ENCODE data around the gene FIG4. TPM values are rescaled to one million over a fixed set of nuclear protein-coding genes. Genes with fewer than 3 reads are reported as not detected.

Gene FIG4
- total RNA-seq, 1 experiment from 2014 or later, result 23.1 TPM

DNA sequence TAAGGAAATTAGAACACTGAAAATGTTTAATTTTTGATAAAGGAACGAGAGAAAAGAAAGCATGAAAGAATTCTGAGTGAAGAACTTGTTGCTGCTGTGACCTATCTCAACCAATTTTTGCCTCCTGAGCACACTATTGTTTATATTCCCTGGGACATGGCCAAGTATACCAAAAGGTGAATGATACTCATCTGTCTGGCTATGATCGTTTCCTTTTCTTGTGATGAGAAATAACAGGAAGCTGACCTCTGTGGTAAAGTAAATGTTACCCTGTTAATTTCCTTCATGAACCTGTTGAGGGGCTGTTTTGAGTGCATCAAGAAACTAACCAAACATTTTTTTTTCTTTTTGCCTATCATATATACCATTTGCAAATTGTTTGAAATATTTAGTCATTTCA is 69.1 kb downstream of the FIG4 start:
- H3K23me2 ChIP-seq (ENCODE audit: insufficient read length, low read depth, low read length, poor library complexity, severe bottlenecking), result no peaks in the 10 kb centered on the region
- H4K5ac ChIP-seq (ENCODE audit: insufficient read length, low read depth, low read length), result no peak overlapping the region
- no peak for DNase-seq
- no peak overlapping the region for H2BK20ac ChIP-seq (ENCODE audit: low read depth, low read length, poor library complexity, severe bottlenecking)
- H2AK5ac ChIP-seq (ENCODE audit: insufficient read length, low read length), result no peak overlapping the region
- no peaks in the 10 kb centered on the region for H3K79me2 ChIP-seq (ENCODE audit: insufficient read depth, low read length)
- no peak overlapping the region for H3T11ph ChIP-seq (ENCODE audit: low read length)
- no peak overlapping the region for H3K27ac ChIP-seq (ENCODE audit: insufficient read length, low read depth, low read length)
- H2BK120ac ChIP-seq (ENCODE audit: low read depth, low read length, poor library complexity, severe bottlenecking), result no peak overlapping the region
- no peaks in the 10 kb centered on the region for H3K79me1 ChIP-seq (ENCODE audit: insufficient read depth, low read depth, low read length, poor library complexity, severe bottlenecking)
- Mint-ChIP-seq H3K4me3 (no peak overlapping the region), H3K27me3 (ENCODE audit: low read depth) (no peaks in the 10 kb centered on the region), H3K9me3 (peaks cover 3 to 8% of the 10 kb centered on the region in 2 experiments; a peak in 4 of 5 replicates), H3K4me1 (peaks cover 0 to 4% of the 10 kb centered on the region in 2 experiments; a peak in 1 of 4 replicates), H3K36me3 (ENCODE audit: insufficient read depth in 1 of 3, low read depth in 3 of 3) (peaks cover 23 to 29% (median 28%) of the 10 kb centered on the region in 3 experiments), H3K27ac (no peak overlapping the region)
- H4K8ac ChIP-seq (replicated peaks; ENCODE audit: insufficient read length, low read depth, low read length), result no peak overlapping the region
- WGBS (ENCODE audit: extremely low coverage, insufficient read length, low lambda C conversion rate), result no CpG with 5 or more reads among the region's 2 CpGs
- no peaks in the 10 kb centered on the region for H3K27me3 ChIP-seq (ENCODE audit: insufficient read depth, low read length)
- no peak overlapping the region for H2BK12ac ChIP-seq (ENCODE audit: insufficient read length, low read depth, low read length)
- no peak overlapping the region for H3K4ac ChIP-seq (ENCODE audit: low read depth, low read length)
- H4K91ac ChIP-seq (ENCODE audit: insufficient read length, low read depth, low read length), result no peak overlapping the region
- no peak overlapping the region for H3K56ac ChIP-seq (ENCODE audit: insufficient read length, low read depth, low read length)
- H3K23ac ChIP-seq (ENCODE audit: insufficient read length, low read depth, low read length), result no peak overlapping the region
- no peak overlapping the region for H3K4me2 ChIP-seq (ENCODE audit: insufficient read depth, insufficient read length, low read length)
- no peak overlapping the region for H2BK15ac ChIP-seq (ENCODE audit: low read depth, low read length)
- no peak overlapping the region for H2AFZ ChIP-seq (ENCODE audit: low read length)
- no peaks in the 10 kb centered on the region for H4K20me1 ChIP-seq (ENCODE audit: control insufficient read depth, insufficient read depth, insufficient read length)
- no peak overlapping the region for H3K14ac ChIP-seq (ENCODE audit: insufficient read depth, low read length)
- no peak overlapping the region for H2BK5ac ChIP-seq (ENCODE audit: insufficient read length, low read length)
- no peak overlapping the region for H3K18ac ChIP-seq (ENCODE audit: insufficient read length, low read depth, low read length)
- no peak overlapping the region for H3K9ac ChIP-seq (ENCODE audit: extremely low read depth, insufficient read length, low read length)
- TF ChIP-seq, protein P1, sequence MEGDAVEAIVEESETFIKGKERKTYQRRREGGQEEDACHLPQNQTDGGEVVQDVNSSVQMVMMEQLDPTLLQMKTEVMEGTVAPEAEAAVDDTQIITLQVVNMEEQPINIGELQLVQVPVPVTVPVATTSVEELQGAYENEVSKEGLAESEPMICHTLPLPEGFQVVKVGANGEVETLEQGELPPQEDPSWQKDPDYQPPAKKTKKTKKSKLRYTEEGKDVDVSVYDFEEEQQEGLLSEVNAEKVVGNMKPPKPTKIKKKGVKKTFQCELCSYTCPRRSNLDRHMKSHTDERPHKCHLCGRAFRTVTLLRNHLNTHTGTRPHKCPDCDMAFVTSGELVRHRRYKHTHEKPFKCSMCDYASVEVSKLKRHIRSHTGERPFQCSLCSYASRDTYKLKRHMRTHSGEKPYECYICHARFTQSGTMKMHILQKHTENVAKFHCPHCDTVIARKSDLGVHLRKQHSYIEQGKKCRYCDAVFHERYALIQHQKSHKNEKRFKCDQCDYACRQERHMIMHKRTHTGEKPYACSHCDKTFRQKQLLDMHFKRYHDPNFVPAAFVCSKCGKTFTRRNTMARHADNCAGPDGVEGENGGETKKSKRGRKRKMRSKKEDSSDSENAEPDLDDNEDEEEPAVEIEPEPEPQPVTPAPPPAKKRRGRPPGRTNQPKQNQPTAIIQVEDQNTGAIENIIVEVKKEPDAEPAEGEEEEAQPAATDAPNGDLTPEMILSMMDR (conservative IDR thresholded peaks at IDR 0.05), result no peak
- 0 out of 2 replicates have a peak, but pooled peaks cover 3% of the 10 kb centered on the region for H3K4me1 ChIP-seq (ENCODE audit: insufficient read depth, low read length)
- no peaks in the 10 kb centered on the region for H3K9me3 ChIP-seq (ENCODE audit: control insufficient read depth, low read depth, low read length)
